Activated CD4-positive, alpha-beta T cell treated with anti-CD3 and anti-CD28 coated beads, Interleukin-2, amount 50 U/mL, for 48 hours (primary cell): Measurements from ENCODE around the gene CCDC171.
"Not testable (repeated sequence)": the region's sequence is repeated elsewhere in the genome, so short reads cannot be mapped to it uniquely, and the experiment has no call there.

Experiments
- DNase-seq, 2 experiments: peaks; one replicate each; pipeline ENCODE4 v3.0.0-alpha.2; 2020

CCDC171 gene

DNA sequence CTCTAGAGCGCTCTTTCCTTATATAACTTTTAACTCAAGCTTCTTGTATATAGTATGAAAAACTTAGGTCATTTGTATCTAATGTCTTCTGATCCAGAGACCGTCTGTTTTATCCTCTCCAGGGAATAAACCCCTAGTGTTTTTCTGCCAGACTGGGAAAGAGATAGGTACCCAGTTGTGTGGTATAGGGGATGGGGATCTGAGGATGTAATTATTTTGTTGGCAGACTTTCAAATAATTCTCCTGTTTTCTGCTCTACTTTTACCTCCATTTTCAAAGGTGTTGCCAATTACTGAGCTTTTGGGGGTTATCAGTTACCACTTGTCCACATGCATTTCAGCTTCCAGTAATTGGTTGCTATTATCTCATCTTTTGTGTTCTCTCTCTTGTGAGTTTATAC lies 17.9 kb downstream of the CCDC171 start:
- no peak for DNase-seq

DNA sequence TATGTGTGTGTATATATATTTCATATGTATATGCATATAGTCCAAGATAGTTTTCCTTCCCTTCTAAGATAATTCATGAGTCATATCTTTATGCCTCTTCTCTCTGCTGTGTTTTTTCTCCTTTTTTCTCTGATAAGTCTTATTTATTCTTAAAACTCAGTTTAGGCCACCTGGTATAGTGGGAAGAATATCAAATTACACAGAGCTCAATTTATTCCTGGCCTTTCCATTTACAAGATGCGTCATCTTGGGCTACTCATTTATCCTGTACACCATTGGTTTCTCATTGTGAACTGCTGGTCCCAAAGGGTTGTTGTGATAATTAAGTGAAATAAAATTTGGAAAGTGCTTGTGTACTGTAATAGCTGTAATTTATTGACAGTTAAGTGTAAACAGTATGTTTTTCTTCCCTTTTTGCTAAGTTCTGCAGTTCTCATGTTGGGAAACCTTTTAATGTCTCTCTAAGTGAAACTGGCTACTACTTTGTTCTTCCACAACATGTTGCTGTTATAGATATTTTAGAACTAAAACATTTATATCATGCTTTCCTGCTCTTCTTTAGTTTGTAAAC lies 19.4 kb downstream of the CCDC171 start:
- DNase-seq, result no peak

DNA sequence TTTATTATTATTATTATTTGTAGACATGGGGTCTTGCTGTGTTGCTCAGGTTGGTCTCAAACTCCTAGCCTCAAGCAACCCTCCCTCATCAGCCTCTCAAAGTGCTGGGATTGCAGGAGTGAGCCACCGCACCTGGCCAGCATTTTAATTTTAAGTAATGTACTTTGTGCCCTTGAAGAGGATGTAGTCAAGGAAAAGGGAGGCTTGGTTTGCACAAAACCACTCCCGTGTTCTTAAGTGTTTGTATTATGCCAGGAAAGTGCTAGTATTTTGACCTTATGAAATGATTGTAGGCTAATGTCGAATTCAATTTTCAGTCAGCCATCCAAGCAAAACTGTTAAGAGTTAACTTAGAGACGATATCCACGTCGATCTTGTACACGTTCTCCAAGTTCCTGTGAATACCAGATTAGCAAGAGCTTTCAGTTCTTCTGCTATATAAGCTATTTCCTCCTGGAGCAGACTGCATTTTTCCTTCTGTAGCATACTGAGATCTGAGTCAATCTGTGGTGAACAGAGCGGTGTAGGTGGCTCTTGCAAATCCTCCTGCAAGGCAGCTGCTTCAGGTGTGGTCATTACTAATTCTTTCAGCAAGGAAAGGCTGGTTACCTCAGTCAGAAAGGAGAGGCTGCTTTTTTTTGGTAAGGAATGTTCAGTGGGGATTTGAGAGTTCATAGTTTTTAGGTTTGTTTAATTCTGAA lies 23.7 kb downstream of the CCDC171 start:
- no peak for DNase-seq

DNA sequence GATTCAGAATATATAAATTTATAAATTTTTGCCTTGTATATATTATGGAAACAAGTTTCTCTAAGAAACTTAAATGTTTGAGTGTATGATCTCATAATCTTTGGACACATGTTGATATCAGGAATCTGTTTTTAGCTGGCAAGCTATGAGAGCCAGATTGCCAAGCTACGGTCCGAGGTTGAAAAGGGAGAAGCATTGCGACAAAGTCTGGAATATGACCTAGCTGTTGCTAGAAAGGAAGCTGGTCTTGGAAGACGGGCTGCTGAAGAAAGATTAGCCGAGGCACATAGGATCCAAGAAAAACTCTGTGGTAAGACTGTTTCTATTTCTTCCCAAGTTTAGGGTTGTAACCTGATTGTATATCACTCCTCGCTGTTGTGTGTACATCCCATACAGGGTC lies 25.9 kb downstream of the CCDC171 start:
- DNase-seq, result no peak

DNA sequence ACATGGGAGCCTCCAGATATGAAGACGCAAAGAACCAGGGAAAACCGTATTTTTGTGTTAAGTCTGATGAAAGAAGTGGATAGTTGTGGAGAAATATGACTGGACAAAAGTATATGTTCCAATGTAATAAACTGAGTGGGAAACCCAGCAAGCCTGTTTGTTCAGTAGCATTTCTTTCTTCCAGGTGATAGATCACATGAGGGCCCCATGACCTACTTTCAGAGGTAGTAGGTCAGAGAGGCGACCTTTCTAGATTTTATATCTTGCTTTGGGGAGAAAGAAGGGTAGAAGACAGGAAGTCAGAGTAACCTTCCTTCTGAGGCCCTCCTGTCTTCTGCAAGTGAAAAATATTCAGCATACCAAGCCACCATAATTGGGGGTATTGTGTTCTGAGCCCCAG lies 31.5 kb downstream of the CCDC171 start:
- no peak for DNase-seq

DNA sequence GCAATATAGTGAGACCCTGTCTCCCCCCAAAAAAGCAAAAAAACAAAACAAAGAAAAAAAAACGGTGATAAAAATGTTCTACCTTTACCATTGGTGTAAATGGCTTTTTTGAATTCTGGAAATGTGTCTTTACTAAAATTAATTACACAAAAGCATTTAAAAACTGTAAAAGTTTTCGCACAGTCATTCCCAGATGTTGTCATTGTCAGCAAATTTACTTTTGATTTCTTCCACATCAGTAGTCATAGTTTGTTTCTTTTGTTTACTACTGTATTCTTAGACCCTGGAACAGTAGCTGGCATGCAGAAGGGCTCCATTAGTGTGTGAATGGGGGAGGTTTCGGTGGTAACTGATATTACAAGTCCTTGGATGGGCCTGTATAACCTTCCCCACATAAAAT lies 39.5 kb downstream of the CCDC171 start:
- DNase-seq, result no peak

DNA sequence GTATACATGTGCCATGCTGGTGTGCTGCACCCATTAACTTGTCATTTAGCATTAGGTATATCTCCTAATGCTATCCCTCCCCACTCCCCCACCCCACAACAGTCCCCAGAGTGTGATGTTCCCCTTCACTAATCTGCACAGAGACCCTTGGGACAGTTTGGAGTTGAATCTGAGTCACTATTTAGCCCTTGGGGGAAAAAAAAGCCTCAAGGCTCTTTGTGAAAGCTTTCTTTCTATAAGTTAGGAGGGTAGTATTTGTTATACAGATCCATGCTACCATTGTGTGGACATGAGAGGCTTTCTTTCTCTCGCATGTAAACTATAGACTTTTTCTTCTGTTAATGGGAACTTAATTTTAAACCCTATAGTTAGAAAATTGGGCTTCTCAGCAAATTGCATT lies 40.1 kb downstream of the CCDC171 start:
- not testable (repeated sequence) for DNase-seq

DNA sequence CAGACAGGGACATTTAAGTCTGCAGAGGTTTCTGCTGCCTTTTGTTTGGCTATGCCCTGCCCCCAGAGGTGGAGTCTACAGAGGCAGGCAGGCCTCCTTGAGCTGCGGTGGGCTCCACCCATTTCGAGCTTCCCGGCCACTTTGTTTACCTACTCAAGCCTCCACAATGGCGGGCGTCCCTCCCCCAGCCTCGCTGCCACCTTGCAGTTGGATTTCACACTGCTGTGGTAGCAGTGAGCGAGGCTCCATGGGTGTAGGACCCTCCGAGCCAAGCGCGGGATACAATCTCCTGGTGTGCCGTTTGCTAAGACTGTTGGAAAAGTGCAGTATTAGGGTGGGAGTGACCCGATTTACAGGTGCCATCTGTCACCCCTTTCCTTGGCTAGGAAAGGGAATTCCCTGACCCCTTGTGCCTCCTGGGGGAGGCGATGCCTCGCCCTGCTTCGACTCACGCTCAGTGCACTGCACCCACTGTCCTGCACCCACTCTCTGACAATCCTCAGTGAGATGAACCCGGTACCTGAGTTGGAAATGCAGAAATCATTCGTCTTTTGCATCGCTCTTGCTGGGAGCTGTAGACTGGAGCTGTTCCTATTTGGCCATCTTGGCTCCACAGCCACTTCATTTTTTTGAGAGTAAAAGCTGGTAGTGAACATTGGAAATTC lies 48.0 kb downstream of the CCDC171 start:
- DNase-seq, result not testable (repeated sequence)

DNA sequence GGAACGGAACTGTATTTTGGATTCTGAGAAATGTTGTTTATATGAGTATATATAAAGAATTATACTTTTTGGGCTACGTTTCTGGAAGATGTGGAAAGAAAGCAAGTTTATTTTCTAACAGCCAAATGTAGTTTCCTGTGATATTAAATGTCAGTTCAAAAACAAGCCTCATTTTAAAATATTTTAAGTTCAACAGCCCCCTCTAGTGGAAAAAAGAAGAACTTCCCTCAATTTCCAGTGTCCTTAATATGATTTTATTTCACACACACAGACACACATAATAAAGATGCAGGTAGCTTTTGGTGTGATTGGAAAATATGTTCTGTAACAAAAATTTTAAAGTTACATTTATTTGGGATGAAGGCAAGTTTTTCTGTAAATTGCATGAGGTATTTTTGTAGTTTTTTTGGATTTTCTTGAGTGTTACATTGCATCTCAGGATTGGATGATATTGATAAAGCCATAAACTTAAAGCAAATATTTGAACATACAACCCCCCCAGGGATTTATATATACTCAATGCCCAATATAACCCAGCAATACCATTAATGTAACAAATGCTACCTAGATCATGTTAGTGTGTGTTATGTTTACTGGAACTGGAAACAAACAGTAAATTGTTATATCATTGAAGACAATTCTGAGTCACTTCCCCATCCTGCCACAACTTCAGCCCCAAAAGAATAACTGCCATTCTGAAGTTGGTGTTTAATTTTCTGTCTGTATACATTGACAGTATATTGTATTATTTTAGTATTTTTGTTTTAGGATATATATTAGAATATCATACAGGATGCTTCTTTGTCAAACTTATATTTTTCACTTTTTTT lies 54.0 kb downstream of the CCDC171 start:
- no peak for DNase-seq

DNA sequence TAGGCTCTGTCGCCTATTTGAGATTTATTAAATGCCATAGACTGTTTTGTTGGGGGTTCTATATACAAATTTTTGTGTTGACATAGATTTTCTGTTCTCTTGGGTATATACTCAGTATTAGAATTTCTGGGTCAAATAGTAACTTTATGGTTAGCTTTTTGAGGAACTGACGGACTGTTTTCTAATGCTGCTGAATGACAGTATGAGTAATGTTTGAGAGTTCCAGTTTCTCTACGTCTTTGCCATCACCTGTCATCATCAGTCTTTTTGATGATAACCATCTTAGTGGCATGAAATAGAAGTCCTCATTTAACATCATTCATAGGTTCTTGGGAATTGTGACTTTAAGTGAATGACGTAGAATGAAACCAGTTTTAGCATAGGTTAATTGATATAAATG lies 60.1 kb downstream of the CCDC171 start:
- DNase-seq, result no peak

DNA sequence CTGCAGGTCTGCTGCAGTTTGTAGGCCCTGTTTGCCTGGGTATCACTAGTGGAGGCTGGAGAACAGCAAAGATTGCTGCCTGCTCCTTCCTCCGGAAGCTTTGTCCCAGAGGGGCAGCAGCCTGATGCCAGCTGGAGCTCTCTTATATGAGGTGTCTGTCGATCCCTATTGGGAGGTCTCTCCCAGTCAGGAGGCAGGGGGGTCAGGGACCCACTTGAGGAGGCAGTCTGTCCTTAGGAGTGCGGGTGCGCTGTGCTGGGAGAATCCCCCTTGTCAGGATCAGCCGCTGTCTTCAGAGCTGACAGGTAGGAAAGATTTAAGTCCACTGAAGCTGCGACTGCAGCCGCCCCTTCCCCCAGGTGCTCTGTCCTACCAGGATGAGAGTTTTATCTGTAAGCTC lies 64.9 kb downstream of the CCDC171 start:
- DNase-seq, result no peak

DNA sequence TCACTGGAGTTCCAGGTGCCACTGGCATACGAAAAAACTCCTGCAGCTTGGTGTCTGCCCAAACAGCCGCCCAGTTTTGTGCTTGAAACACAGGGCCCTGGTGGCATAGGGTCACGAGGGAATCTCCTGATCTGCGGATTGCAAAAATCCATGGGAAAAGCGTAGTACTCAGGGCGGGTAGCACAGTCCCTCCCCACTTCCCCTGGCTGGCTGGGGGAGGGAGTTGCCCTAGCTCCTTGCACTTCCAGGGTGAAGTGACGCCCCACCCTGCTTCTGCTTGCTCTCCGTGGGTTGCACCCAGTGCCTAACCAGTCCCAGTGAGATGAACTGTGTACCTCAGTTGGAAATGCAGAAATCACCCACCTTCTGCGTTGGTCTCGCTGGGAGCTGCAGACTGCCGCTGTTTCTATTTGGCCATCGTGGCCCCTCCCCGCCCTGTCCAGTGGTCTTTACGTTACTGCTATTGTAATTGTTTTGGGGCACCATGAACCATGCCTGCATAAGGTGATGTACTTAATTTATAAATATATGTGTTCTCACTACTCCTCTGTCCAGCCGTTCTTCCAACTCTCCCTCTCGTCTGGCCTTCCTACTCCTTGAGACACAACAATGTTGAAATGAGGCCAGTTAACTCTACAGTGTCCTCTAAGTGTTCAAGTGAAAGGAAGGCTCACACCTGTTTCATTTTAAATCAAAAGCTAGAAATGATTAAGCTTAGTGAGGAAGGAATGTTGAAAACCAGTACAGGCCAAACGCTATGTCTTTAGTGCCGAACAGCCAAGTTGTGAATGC lies 65.9 kb downstream of the CCDC171 start:
- DNase-seq, result no peak

DNA sequence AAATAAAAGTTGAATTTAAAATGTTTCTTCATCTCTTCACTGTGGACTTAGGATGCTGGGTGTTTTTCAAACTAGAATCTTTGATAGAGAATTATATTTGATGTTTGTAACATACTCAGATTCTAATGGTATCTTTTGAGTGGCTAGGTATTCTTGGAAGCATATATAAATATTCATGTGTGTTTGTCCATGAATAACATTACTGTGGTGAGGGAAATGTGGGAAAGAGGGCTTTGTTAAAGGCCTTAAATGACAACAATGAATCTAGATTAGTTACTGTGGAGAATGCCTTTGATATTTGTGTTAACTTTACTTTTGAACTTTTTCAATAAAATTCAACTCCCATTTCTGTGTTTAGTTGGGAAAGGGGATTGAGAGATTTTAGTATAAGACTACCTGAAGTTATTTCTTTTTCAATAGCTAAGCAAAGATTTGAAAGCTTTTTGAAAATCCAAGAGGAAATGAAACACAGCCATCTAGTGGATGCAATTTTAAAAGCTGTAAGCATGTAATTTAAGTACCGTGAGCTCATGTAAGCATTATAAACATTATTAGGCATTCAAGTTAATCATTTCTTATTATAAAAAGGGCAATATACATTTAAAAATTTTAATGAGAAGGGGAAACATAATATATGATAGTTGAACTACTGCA lies 69.6 kb downstream of the CCDC171 start:
- DNase-seq, result no peak

DNA sequence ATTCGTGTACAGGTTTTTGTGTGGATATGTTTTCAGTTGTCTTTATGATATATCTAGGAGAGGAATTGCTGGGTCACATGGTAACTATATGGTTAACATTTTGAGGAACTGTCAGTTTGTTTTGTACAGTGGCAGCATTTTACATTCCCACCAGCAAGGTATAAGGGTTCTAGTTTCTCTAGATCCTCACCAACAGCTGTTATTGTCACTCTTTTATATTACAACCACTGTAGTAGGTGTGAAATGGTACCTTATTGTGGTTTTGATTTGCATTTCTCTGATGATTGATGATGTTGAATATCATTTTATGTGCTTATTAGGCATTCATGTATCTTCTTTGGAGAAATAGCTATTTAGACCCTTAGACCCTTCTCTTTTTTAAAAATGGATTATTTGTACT lies 82.9 kb downstream of the CCDC171 start:
- DNase-seq, result no peak

DNA sequence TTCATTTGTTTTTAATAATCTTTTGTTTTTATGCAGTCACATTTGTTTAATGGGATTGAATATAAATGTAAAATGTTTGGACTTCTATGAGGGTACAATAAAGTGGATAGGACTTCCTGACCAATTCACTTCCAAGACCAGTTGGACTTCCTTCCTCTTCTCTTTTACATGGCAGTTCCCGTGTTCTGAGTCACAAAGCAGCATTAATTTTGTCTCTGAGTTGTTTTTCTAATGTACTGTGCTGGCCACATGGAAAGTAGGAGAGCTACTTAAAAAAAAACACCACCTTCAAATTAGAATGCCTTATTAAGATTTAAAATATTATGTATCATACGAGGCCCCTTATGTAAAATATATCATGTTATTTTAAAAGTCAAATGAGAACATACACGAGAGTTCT lies 87.3 kb downstream of the CCDC171 start:
- DNase-seq, result no peak

DNA sequence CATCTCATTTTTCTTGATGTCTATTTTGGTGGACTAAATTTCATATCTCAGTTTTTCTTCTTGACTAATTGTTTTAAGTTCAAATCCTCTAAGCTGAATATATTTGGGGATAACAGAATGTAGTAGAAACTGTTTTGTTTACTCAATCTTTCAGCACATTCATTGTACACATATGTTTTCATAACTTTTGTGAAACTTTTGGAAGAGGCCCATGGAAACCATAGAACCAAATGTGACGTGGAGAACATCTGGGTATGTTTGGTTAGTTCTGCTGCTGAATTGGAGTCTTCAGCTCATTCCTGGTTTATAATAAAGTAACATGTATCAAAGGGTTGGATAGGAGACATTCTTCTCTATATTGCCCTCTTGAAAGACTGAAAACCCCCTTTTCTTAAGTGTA lies 88.4 kb downstream of the CCDC171 start:
- no peak for DNase-seq

DNA sequence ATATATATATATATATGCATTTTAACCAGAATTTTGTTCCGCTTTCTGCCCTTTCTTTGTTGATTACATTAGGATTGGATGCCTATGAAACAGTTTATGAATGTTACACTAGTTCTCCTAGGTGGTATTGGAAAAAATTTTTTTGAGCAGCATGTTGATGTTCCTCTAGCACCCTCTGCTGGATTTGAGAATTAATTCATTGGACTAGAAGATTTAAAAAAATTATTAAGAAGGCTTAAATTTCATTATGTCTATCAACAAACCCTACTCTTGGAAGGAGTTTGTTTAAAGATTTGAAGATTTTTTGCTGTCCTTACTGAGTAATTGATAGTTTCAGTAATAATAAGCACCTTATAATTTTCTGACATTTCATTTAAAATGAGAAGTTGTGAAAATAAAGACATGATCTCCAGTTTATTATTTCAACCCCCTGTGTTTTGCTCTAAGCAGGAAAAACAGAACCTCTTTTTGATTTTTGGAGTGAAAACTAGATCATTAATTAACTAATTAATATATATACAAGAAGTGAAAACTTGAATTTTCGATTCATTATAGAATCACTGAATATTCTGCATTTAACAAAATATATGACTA lies 89.6 kb downstream of the CCDC171 start:
- no peak for DNase-seq

DNA sequence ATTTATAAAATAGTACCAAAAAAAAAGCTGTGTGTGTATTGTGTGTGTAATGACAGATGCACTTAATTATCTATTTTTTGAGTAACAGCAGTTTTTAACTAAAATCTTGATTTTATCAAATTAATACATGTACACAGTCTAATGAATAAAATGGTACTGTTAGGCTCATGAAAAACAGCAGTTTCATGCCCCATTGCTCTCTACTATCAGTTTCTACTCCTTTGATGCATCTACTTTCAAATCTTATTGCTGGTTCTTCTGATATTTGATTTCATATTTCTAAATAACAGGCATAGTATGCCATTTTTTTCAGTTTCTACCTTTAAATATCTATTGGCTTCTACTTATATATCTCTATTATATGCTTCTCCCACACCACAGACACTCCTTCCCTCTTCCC lies 117.4 kb downstream of the CCDC171 start:
- no peak for DNase-seq

DNA sequence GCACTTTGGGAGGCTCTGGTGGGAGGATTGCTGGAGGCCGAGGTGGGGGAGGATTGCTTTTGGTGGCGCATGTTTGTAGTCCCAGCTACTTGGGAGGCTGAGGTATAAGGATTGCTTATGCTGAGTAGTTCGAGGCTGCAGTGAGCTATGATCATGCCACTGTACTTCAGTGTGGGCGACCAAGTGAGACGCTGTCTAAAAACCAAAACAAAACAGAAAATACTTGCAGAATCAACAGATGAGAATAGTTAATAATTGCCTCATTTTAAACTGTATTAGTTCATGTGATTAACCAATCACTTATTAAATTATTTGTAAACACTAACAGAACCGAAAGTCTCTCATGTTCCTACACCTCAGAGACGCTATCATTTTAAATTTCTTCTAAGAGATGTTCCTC lies 118.1 kb downstream of the CCDC171 start:
- no peak for DNase-seq

DNA sequence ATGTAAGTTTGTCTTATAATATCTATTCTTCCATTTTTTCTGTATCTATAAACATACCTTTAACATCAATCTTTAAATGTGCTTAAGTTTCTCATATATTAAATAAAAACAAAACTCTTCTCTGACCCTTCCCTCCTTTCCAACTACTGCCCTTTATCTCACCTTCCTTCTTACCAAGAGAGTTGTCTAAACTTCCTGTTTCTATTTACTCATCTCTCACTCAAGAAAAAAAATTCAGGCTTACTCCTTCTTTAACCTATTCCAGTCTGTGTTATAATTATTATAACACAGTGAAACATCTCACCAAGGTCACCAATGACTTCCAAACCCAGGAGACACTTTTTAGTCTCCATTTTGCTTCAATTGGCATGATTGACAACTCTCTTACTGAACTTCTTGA lies 140.9 kb downstream of the CCDC171 start:
- no peak for DNase-seq

DNA sequence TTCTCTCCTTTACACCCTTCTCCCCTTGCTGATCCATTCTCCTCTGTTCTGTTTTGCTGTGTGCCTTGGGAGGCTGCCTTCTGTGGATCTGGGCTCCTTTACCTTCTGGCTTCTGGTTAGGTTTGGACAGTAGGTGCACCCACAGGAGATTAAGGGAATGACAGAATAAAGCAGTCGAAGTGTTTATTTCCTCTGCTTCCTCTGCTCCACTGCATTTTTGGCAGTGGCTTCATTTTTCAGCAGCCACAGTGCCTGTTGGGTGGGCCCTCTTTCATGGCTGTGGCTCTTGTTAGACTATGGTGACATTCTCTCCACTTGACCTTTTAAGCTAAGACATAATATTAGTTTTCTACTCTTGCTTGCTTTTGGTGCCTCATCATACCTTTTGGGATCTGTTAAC lies 144.1 kb downstream of the CCDC171 start:
- DNase-seq, result no peak

DNA sequence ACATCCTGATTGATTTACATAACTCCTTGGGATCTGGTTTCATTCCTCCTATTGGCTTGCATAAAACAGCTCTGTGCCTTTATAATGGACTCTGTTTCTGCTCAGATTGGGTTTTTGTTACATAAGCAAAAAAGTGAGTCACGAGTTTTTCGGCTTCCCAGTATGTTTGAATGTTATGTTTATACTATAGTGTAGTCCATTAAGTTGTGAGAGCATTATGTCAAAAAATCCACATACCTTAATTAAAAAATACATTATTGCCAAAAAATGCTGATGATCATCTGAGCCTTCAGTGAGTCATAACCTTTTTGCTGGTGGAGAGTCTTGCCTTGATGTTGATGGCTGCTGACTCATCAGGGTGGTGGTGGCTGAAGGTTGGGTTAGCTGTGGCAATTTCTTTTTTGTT lies 144.6 kb downstream of the CCDC171 start:
- no peak for DNase-seq
